Measurements from ENCODE around the gene PADI1.

DNA sequence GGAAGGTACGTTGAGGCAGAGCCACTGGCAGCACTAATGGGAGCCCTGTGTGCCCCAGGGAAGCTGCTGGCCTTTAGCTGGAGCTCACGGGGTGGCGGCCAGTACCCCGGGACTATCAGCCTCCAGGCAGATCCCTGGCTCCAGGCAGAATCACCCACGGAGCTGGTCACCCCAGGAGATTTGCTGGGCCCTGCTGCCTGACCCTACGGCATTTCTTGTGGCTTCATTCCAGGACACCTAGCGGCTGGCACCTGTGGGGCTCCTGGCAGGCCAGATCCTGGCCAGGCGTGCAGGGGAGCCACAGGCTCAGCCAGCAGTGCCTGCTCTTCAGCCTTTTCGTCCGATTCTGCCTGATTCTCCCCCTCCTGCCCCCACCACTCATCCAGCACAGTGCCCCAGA is 7.1 kb downstream of the PADI1 start:
- TF ChIP-seq, protein P1, sequence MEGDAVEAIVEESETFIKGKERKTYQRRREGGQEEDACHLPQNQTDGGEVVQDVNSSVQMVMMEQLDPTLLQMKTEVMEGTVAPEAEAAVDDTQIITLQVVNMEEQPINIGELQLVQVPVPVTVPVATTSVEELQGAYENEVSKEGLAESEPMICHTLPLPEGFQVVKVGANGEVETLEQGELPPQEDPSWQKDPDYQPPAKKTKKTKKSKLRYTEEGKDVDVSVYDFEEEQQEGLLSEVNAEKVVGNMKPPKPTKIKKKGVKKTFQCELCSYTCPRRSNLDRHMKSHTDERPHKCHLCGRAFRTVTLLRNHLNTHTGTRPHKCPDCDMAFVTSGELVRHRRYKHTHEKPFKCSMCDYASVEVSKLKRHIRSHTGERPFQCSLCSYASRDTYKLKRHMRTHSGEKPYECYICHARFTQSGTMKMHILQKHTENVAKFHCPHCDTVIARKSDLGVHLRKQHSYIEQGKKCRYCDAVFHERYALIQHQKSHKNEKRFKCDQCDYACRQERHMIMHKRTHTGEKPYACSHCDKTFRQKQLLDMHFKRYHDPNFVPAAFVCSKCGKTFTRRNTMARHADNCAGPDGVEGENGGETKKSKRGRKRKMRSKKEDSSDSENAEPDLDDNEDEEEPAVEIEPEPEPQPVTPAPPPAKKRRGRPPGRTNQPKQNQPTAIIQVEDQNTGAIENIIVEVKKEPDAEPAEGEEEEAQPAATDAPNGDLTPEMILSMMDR (IDR thresholded peaks at IDR 0.05) = no peak
- no peak for TF ChIP-seq POLR2A (IDR thresholded peaks at IDR 0.05)
